ENCODE data around the gene CLDN14.

DNA sequence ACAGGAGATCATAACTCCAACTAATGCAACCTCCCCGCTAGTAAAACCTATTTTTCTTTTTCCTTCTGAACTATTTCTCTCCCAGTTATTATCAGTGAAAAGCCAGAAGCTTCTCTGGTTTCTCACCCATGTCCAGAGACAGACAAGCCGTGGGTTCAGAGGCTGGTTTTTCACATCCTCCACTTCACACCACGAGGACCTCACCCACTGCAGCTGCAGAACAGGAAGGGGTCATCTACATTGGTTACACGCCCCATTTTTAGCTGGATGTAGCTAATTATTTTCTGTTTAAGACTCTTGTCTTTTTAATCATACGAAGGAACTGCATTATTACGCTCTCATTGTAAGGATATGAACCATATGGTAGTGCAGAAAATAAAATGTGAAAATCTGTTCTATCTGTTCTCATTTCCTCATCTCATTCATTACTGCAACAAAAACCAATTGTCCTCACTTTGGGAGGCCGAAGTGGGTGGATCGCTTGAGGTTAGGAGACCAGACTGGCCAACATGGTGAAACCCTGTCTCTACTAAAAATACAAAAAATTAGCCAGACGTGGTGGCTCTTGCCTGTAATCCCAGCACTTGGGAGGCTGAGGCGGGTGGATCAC, 39.1 kb upstream of the CLDN14 start:
- TF ChIP-seq ELF4 (IDR thresholded peaks at IDR 0.05) (no peak), SP1 (IDR thresholded peaks at IDR 0.05) (no peak), BHLHE40 (IDR thresholded peaks at IDR 0.05; ENCODE audit: borderline replicate concordance) (no peak), FOXK2 (IDR thresholded peaks at IDR 0.05) (no peak), SUZ12 (IDR thresholded peaks at IDR 0.05) (no peak), NFRKB (IDR thresholded peaks at IDR 0.05) (no peak), FOXA1 (IDR thresholded peaks at IDR 0.05) (no peak), ZNF384 (IDR thresholded peaks at IDR 0.05) (no peak), ARNT (IDR thresholded peaks at IDR 0.05) (no peak), FOXM1 (IDR thresholded peaks at IDR 0.05; ENCODE audit: borderline replicate concordance) (no peak)

Measured in HEK293T (cell line).